GM12878 (cell line): ENCODE data around the gene MOG. TPM values are rescaled to one million over a fixed set of nuclear protein-coding genes. Genes with fewer than 3 reads are reported as not detected.

ENCODE experiments used
- ATAC-seq: fragments of 200-7000 bp; cut with Tn5 transposase; 3 replicates; pipeline ENCODE4 v1.9.1; 2020; ENCODE audit warnings: mild to moderate bottlenecking, moderate library complexity
- BruUV-seq: library from RNA; stranded (reverse); fragments of 400-500 nt; replicated peaks from 2 replicates; lab custom pipeline; 2021; lab: Mats Ljungman, UMichigan
- CTCF ChIA-PET: fragments of 300-600 bp; sonication (Branson Sonifier 250); formaldehyde crosslinking; extraction: SDS; loops from one replicate; lab custom pipeline; 2021; ENCODE audit warnings: inconsistent platforms; lab: Yijun Ruan, JAX
- POLR2A ChIA-PET: fragments of 350-600 bp; formaldehyde crosslinking; extraction: SDS; loops from one replicate; lab custom pipeline; 2021; ENCODE audit warnings: inconsistent platforms; lab: Charles Lee
- RAD21 ChIA-PET: fragments of 300-600 bp; sonication (Branson Sonifier 250); formaldehyde crosslinking; loops from one replicate; lab custom pipeline; 2023; ENCODE audit warnings: antibody characterized with exemption; ENCODE audit not compliant: unreplicated experiment; lab: Charles Lee
- SMC1A ChIA-PET: fragments of 300-600 bp; sonication (Branson Sonifier 250); formaldehyde crosslinking; loops from one replicate; lab custom pipeline; 2023; ENCODE audit not compliant: unreplicated experiment, uncharacterized antibody; lab: Charles Lee
- DNase-seq: peaks from one replicate; pipeline ENCODE4 v3.0.0-alpha.2; 2011; ENCODE audit warnings: low read depth, low spot score
- FAIRE-seq: peaks from 3 replicates; lab custom pipeline; 2011; peaks lifted over from hg19 to GRCh38; lab: Jason Lieb, UNC
- H2AFZ ChIP-seq: 2 replicates; pipeline ENCODE4 v1.6.0; 2011; ENCODE audit warnings: low read depth, low read length, control low read depth; ENCODE audit not compliant: control insufficient read depth
- H3K27ac ChIP-seq: 2 replicates; pipeline ENCODE4 v1.5.1; 2011; ENCODE audit warnings: control low read depth; ENCODE audit not compliant: control insufficient read depth, insufficient read depth
- H3K27me3 ChIP-seq, 2 experiments: replicated peaks in 1 of 2; 2 replicates each; pipeline versions ENCODE4 v1.6.0 to v1.6.1; 2011; ENCODE audit warnings: low read length in 1 of 2; ENCODE audit not compliant: control insufficient read depth in 2 of 2, insufficient read depth in 2 of 2
- H3K36me3 ChIP-seq, 2 experiments: 2 replicates each; pipeline ENCODE4 v1.5.1; 2011; ENCODE audit warnings: low read length in 1 of 2; ENCODE audit not compliant: control insufficient read depth in 2 of 2, insufficient read depth in 2 of 2
- H3K4me1 ChIP-seq: 2 replicates; pipeline ENCODE4 v1.6.1; 2011; ENCODE audit warnings: mild to moderate bottlenecking, low read length, moderate library complexity, mixed read lengths; ENCODE audit not compliant: control insufficient read depth, insufficient read depth
- H3K4me2 ChIP-seq: 2 replicates; pipeline ENCODE4 v1.6.0; 2011; ENCODE audit warnings: control low read depth; ENCODE audit not compliant: control insufficient read depth, insufficient read depth
- H3K4me3 ChIP-seq: fragments of 200-600 bp; sonication (generic); 2 replicates; pipeline ENCODE4 v1.5.1; 2016
- H3K79me2 ChIP-seq: 2 replicates; pipeline ENCODE4 v1.6.0; 2011; ENCODE audit warnings: low read length; ENCODE audit not compliant: control insufficient read depth, insufficient read depth
- H3K9ac ChIP-seq: 2 replicates; pipeline ENCODE4 v1.8.0; 2011; ENCODE audit warnings: low read length, control low read depth, mixed read lengths; ENCODE audit not compliant: control insufficient read depth, insufficient read depth
- H3K9me3 ChIP-seq: replicated peaks from 3 replicates; pipeline ENCODE4 v1.5.1; 2011; ENCODE audit warnings: mild to moderate bottlenecking, low read length; ENCODE audit not compliant: control insufficient read depth, insufficient read depth
- H4K20me1 ChIP-seq: 2 replicates; pipeline ENCODE4 v1.6.0; 2011; ENCODE audit not compliant: control insufficient read depth, insufficient read depth
- CHD4 ChIP-seq: fragments of 200-600 bp; sonication (generic); IDR thresholded peaks from 2 replicates; pipeline ENCODE4 v1.6.1; 2016; ENCODE audit warnings: mild to moderate bottlenecking
- CREB1 ChIP-seq: IDR thresholded peaks from 2 replicates; pipeline ENCODE4 v1.6.1; 2012; ENCODE audit warnings: low read depth, mild to moderate bottlenecking, inconsistent platforms
- DPF2 ChIP-seq: fragments of 450-650 bp; IDR thresholded peaks from 2 replicates; pipeline ENCODE4 v1.6.1; 2017; ENCODE audit warnings: mild to moderate bottlenecking
- ESRRA ChIP-seq: IDR thresholded peaks from 2 replicates; pipeline ENCODE4 v1.6.1; 2012; ENCODE audit warnings: mild to moderate bottlenecking, low read length, improper control_type of control experiment
- FOS ChIP-seq: IDR thresholded peaks from 3 replicates; pipeline ENCODE4 v1.6.1; 2011; ENCODE audit warnings: borderline replicate concordance; ENCODE audit not compliant: insufficient read length; ENCODE audit errors: extremely low read depth
- MEF2A ChIP-seq: IDR thresholded peaks from 2 replicates; pipeline ENCODE4 v1.6.1; 2011; ENCODE audit warnings: low read depth, mild to moderate bottlenecking, low read length, moderate library complexity; ENCODE audit not compliant: insufficient read depth
- MLLT1 ChIP-seq: fragments of 450-650 bp; IDR thresholded peaks from 2 replicates; pipeline ENCODE4 v1.6.1; 2016; ENCODE audit warnings: mild to moderate bottlenecking
- MYB ChIP-seq: fragments of 150-350 bp; IDR thresholded peaks from 2 replicates; pipeline ENCODE4 v1.6.1; 2014; ENCODE audit warnings: mild to moderate bottlenecking, low read depth, low read length, borderline replicate concordance
- NFYB ChIP-seq: IDR thresholded peaks from 2 replicates; pipeline ENCODE4 v1.6.1; 2011; ENCODE audit warnings: low read depth, mild to moderate bottlenecking, low read length, improper control_type of control experiment, moderate library complexity; ENCODE audit not compliant: insufficient read depth
- NR2C2 ChIP-seq: IDR thresholded peaks from 2 replicates; pipeline ENCODE4 v1.6.1; 2011; ENCODE audit warnings: borderline replicate concordance, low read depth; ENCODE audit not compliant: control insufficient read depth, insufficient read length
- PML ChIP-seq: IDR thresholded peaks from 2 replicates; pipeline ENCODE4 v1.6.1; 2012; ENCODE audit warnings: low read length, inconsistent platforms
- SIN3A ChIP-seq: IDR thresholded peaks from 2 replicates; pipeline ENCODE4 v1.6.1; 2012; ENCODE audit warnings: low read depth, low read length, improper control_type of control experiment
- ZNF207 ChIP-seq: fragments of 450-650 bp; IDR thresholded peaks from 2 replicates; pipeline ENCODE4 v1.6.1; 2014; ENCODE audit warnings: antibody characterized with exemption, mild to moderate bottlenecking, borderline replicate concordance
- ZSCAN29 ChIP-seq: fragments of 450-650 bp; IDR thresholded peaks from 2 replicates; pipeline ENCODE4 v1.6.1; 2017; ENCODE audit warnings: mild to moderate bottlenecking, moderate library complexity
- WGBS: methylation state at CpG from one replicate; pipeline ENCODE4 v1.1.6; 2016; ENCODE audit warnings: low lambda C conversion rate; ENCODE audit not compliant: insufficient replicate concordance, insufficient coverage; ENCODE audit errors: missing lambda C conversion rate; 5-methylcytosine and 5-hydroxymethylcytosine counted together
- in situ Hi-C: fragments of 300-500 bp; cut with MboI; formaldehyde crosslinking; loops from 9 replicates; pipeline ENCODE4 v1.14.3; 2018; ENCODE audit warnings: mixed read lengths
- intact Hi-C: fragments of 100-400 bp; cut with micrococcal nuclease; formaldehyde crosslinking; loops from one replicate; pipeline ENCODE4 v1.14.2; 2022; ENCODE audit not compliant: unreplicated experiment
- polyA plus RNA-seq, 11 experiments: library from polyadenylated mRNA; depleted of rRNA in 4 of 11; unstranded in 6 of 11; stranded (reverse) in 5 of 11; fragments of >200 nt; fragmentation: Nextera tagmentation in 4 of 11; fragmentation: Illumina TruSeq in 1 of 11; extraction: Ambion mirVana in 4 of 11; extraction: Trizol in 1 of 11; gene quantifications; 1 replicate in 1 of 11; 2 replicates in 10 of 11; pipeline versions ENCODE4 v1.2.1 to v1.2.3, GENCODE V29; 2011 to 2016; ENCODE audit warnings: inconsistent platforms in 2 of 11, missing spikeins in 2 of 11, low read depth in 1 of 11
- total RNA-seq, 4 experiments: library from RNA; depleted of rRNA in 3 of 4; stranded (reverse); fragments of >200 nt in 3 of 4; fragmentation: Illumina TruSeq in 1 of 4; extraction: Trizol in 1 of 4; gene quantifications; 2 replicates each; pipeline versions ENCODE4 v1.2.1 to v1.2.3, GENCODE V29; 2013 to 2021
- TF ChIP-seq, protein P1 (sequence below), 3 experiments: IDR thresholded peaks in 2 of 3; conservative IDR thresholded peaks in 1 of 3; 2 replicates each; pipeline ENCODE4 v1.5.1; 2011; ENCODE audit warnings: low read depth in 3 of 3, low read length in 3 of 3, mild to moderate bottlenecking in 3 of 3, control low read depth in 2 of 3, moderate library complexity in 2 of 3, inconsistent platforms in 1 of 3, mixed read lengths in 1 of 3; ENCODE audit not compliant: control insufficient read depth in 2 of 3, insufficient read depth in 1 of 3; ENCODE audit errors: extremely low read depth in 1 of 3
- TF ChIP-seq, protein P2 (sequence below): IDR thresholded peaks from 2 replicates; pipeline ENCODE4 v1.6.1; 2012; ENCODE audit warnings: low read depth, low read length, improper control_type of control experiment
- TF ChIP-seq, protein P3 (sequence below): fragments of 450-650 bp; IDR thresholded peaks from 2 replicates; pipeline ENCODE4 v1.6.1; 2017; ENCODE audit warnings: mild to moderate bottlenecking

MOG gene
- total and polyA plus RNA-seq, 10 of the 15 experiments (the other 5 are each of a cell fraction or from before 2014, with no cell fraction given): not detected

GRCh38 chr6:29628419-29629281, 28.2 kb upstream of the MOG start (continued):
- TF ChIP-seq, protein P1, sequence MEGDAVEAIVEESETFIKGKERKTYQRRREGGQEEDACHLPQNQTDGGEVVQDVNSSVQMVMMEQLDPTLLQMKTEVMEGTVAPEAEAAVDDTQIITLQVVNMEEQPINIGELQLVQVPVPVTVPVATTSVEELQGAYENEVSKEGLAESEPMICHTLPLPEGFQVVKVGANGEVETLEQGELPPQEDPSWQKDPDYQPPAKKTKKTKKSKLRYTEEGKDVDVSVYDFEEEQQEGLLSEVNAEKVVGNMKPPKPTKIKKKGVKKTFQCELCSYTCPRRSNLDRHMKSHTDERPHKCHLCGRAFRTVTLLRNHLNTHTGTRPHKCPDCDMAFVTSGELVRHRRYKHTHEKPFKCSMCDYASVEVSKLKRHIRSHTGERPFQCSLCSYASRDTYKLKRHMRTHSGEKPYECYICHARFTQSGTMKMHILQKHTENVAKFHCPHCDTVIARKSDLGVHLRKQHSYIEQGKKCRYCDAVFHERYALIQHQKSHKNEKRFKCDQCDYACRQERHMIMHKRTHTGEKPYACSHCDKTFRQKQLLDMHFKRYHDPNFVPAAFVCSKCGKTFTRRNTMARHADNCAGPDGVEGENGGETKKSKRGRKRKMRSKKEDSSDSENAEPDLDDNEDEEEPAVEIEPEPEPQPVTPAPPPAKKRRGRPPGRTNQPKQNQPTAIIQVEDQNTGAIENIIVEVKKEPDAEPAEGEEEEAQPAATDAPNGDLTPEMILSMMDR (IDR thresholded peaks at IDR 0.05 in 2 of 3, conservative IDR thresholded peaks at IDR 0.05 in 1 of 3; ENCODE audit: control insufficient read depth in 2 of 3, extremely low read depth in 1 of 3, insufficient read depth in 1 of 3, low read depth in 3 of 3, low read length in 3 of 3): peak; percentile 67 to 89 (median 79)
- no peak for TF ChIP-seq MLLT1
- TF ChIP-seq, protein P2, sequence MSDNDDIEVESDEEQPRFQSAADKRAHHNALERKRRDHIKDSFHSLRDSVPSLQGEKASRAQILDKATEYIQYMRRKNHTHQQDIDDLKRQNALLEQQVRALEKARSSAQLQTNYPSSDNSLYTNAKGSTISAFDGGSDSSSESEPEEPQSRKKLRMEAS: no peak

DNA sequence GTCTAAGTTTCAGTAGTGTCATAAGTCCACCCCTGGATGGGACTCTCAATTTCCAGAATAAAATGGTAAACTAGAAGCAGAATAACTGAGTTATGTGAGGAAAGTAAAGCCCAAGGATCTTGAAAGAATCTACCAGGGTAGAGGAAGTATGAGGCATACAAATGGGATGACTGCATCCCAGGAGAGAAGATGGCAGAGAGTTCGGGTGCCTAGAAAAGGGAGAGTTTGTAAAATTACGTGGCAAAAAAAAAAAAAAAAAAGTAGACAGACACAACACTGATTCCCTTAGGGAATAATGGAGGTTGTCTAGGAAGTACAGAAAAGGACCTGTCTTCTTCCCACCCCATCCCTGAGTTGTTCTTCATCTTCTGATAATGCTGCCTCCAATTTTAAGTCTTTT, 27.3 kb upstream of the MOG start:
- DNase-seq: no peak
- Histone ChIP-seq H3K27ac (no peak overlapping the region), H2AFZ (no peak overlapping the region), H4K20me1 (no peaks in the 10 kb centered on the region), H3K9me3 (no peaks in the 10 kb centered on the region), H3K9ac (no peak overlapping the region), H3K4me1 (peaks cover 16% of the 10 kb centered on the region), H3K36me3 (no peaks in the 10 kb centered on the region), H3K4me3 (no peak overlapping the region), H3K4me2 (no peak overlapping the region), H3K79me2 (no peaks in the 10 kb centered on the region), H3K27me3 (no peaks in the 10 kb centered on the region)
- CTCF ChIA-PET: interaction anchor here (1.3 to 2.2 kb wide), 4 partner anchors 20 to 253 kb away, joined by 3 to 11 read pairs (median 5); no protein-coding TSS in a partner anchor
- RAD21 ChIA-PET: no interaction called here
- POLR2A ChIA-PET: no interaction called here
- intact Hi-C loops (no loop called here), in situ Hi-C loops (no loop called here)
- ATAC-seq: no peak
- FAIRE-seq: no peak
- 57% methylated on average over 1 of the region's 2 CpGs for WGBS
- BruUV-seq: no TSS peak
- SMC1A ChIA-PET: interaction anchor here (0.8 kb wide), 1 partner anchor 20 kb away, joined by 3 read pairs; no protein-coding TSS in a partner anchor
- TF ChIP-seq NR2C2 (no peak), DPF2 (no peak), MEF2A (no peak), CREB1 (no peak), MYB (no peak), ESRRA (no peak), FOS (no peak), CHD4 (no peak), ZNF207 (no peak), NFYB (no peak), SIN3A (no peak), ZSCAN29 (no peak), PML (no peak)
- TF ChIP-seq, protein P3, sequence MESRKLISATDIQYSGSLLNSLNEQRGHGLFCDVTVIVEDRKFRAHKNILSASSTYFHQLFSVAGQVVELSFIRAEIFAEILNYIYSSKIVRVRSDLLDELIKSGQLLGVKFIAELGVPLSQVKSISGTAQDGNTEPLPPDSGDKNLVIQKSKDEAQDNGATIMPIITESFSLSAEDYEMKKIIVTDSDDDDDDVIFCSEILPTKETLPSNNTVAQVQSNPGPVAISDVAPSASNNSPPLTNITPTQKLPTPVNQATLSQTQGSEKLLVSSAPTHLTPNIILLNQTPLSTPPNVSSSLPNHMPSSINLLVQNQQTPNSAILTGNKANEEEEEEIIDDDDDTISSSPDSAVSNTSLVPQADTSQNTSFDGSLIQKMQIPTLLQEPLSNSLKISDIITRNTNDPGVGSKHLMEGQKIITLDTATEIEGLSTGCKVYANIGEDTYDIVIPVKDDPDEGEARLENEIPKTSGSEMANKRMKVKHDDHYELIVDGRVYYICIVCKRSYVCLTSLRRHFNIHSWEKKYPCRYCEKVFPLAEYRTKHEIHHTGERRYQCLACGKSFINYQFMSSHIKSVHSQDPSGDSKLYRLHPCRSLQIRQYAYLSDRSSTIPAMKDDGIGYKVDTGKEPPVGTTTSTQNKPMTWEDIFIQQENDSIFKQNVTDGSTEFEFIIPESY: no peak
